ENCODE results near the gene NEU3.
A peak's percentile ranks its signal among the peaks of the same experiment; 100 is the strongest.

Gene NEU3

DNA sequence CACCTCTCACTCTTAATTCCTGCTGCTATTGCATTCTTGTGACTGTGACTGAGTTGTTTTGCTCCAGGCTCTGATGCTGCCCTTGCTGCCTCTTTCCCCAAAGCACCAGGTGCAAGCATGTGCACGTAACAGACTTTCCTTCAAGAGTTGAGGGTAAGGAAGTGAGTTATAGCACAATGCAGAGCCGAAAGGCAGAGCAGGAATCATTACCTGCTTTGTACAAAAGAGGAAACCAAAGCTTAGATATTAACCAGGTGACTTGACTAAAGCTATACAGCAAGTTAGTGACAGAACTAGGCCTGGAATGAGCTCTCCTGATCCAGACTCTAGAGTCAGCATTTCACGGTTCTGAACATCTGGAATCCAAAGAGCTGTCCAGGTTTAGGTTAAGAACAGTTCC, 33.6 kb downstream of the NEU3 start:
- no peaks in the 10 kb centered on the region for H3K4me1 ChIP-seq (ENCODE audit: insufficient read depth, poor library complexity, severe bottlenecking)
- DNase-seq (ENCODE audit: low spot score) (no peak), ATAC-seq (ENCODE audit: low read depth) (no peak)
- no peaks in the 10 kb centered on the region for H3K9me3 ChIP-seq (ENCODE audit: severe bottlenecking)
- no peak overlapping the region for H3K4me3 ChIP-seq (ENCODE audit: severe bottlenecking)
- TF ChIP-seq, protein P1, sequence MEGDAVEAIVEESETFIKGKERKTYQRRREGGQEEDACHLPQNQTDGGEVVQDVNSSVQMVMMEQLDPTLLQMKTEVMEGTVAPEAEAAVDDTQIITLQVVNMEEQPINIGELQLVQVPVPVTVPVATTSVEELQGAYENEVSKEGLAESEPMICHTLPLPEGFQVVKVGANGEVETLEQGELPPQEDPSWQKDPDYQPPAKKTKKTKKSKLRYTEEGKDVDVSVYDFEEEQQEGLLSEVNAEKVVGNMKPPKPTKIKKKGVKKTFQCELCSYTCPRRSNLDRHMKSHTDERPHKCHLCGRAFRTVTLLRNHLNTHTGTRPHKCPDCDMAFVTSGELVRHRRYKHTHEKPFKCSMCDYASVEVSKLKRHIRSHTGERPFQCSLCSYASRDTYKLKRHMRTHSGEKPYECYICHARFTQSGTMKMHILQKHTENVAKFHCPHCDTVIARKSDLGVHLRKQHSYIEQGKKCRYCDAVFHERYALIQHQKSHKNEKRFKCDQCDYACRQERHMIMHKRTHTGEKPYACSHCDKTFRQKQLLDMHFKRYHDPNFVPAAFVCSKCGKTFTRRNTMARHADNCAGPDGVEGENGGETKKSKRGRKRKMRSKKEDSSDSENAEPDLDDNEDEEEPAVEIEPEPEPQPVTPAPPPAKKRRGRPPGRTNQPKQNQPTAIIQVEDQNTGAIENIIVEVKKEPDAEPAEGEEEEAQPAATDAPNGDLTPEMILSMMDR (IDR thresholded peaks at IDR 0.05; ENCODE audit: poor library complexity, severe bottlenecking) = no peak
- H3K36me3 ChIP-seq (ENCODE audit: low read depth) = no peaks in the 10 kb centered on the region
- no peaks in the 10 kb centered on the region for H3K27me3 ChIP-seq (ENCODE audit: insufficient read depth, poor library complexity, severe bottlenecking)
- H3K27ac ChIP-seq (ENCODE audit: poor library complexity, severe bottlenecking) = no peak overlapping the region

DNA sequence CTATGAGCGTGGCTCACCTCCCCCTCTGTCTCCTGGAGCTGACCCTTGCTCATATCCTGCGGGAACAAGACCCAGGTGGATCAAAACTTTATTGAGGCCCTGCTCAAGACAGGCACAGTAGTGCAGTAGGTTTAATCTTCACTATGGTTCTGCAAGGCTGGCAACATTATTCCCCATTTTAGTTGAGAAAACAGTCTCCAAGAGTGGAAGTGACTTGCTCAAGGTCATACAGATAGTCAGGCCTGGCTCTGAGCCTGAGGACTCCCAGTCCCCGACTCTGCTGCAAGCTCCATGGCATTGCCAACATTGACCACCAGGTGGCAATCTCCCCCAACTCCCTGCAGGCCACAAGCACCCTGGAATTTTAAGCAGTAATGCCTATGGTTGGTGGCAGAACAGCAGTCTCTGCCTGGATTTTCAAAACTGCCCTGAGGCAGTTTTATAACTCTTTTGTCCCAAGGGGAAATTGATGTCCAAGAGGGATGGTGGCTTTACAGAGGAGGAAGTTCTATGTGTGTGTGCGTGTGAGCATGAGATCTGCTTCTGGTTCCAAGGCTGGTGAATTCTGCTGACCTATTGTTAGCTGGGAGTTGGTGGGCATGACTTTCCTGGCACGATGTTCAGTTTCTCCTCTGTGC, 34.1 kb downstream of the NEU3 start:
- H3K27me3 ChIP-seq (ENCODE audit: insufficient read depth, poor library complexity, severe bottlenecking) = no peaks in the 10 kb centered on the region
- H3K27ac ChIP-seq (ENCODE audit: poor library complexity, severe bottlenecking) = no peak overlapping the region
- TF ChIP-seq, protein P1 (IDR thresholded peaks at IDR 0.05; ENCODE audit: poor library complexity, severe bottlenecking) = peak; percentile 89
- peak; percentile 89 for ATAC-seq (ENCODE audit: low read depth)
- no peaks in the 10 kb centered on the region for H3K36me3 ChIP-seq (ENCODE audit: low read depth)
- no peaks in the 10 kb centered on the region for H3K4me1 ChIP-seq (ENCODE audit: insufficient read depth, poor library complexity, severe bottlenecking)
- H3K4me3 ChIP-seq (ENCODE audit: severe bottlenecking) = no peak overlapping the region
- DNase-seq (ENCODE audit: low spot score) = no peak
- no peaks in the 10 kb centered on the region for H3K9me3 ChIP-seq (ENCODE audit: severe bottlenecking)

DNA sequence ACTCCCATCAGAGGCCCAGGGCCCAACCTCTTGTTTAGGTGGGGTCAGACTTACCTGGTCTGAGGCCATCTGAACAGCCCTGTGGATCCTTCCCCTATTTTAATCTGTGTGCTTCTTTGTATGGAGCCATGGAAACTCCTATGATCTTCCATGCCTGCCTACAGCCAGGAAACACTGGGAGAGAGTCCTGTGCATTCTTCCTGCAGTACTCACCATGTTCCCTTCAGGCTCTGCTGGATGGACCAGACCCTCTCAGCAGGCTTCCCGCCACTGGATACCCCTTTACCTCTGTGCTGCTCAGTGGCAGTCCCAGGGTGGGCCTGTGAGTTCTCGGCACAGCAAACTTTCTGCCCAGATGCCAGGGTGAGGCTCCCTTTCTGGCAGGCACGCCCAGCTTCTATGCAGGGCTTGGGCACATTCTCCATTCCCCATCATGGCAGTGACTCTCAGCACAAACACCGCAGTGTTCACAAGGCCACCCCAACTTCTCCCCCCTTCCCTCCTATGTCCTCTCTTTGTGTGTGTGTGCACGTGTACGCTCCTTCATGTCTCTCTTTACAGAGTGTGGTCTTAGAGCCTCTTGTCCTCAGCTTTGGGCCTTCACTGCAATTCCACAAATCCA, 34.8 kb downstream of the NEU3 start:
- H3K4me1 ChIP-seq (ENCODE audit: insufficient read depth, poor library complexity, severe bottlenecking) = no peaks in the 10 kb centered on the region
- H3K27ac ChIP-seq (ENCODE audit: poor library complexity, severe bottlenecking) = no peak overlapping the region
- H3K4me3 ChIP-seq (ENCODE audit: severe bottlenecking) = no peak overlapping the region
- ATAC-seq (ENCODE audit: low read depth) (no peak), DNase-seq (ENCODE audit: low spot score) (no peak)
- H3K9me3 ChIP-seq (ENCODE audit: severe bottlenecking) = no peaks in the 10 kb centered on the region
- no peaks in the 10 kb centered on the region for H3K27me3 ChIP-seq (ENCODE audit: insufficient read depth, poor library complexity, severe bottlenecking)
- no peaks in the 10 kb centered on the region for H3K36me3 ChIP-seq (ENCODE audit: low read depth)
- TF ChIP-seq, protein P1 (IDR thresholded peaks at IDR 0.05; ENCODE audit: poor library complexity, severe bottlenecking) = no peak

DNA sequence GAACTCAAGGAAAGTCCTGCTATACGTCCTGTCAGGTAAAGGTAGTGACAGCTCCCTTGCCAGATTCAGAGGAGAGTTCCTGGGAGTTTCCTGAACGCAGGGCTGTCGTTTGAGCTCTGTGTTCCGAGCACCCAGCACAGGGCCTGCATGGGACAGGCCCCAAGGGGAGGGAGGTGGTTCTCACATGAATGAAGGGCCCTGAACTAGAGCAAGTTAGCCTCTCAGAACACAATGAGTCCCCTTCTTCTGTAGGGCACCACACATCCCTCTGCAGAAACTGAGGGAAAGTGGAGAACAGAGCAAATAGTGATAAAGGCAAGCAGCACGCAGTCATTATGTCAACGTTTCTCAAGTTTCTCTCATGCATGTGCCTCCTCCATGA, 35.3 kb downstream of the NEU3 start:
- H3K4me3 ChIP-seq (ENCODE audit: severe bottlenecking) = no peak overlapping the region
- DNase-seq (ENCODE audit: low spot score) = no peak
- no peaks in the 10 kb centered on the region for H3K27me3 ChIP-seq (ENCODE audit: insufficient read depth, poor library complexity, severe bottlenecking)
- H3K36me3 ChIP-seq (ENCODE audit: low read depth) = no peaks in the 10 kb centered on the region
- ATAC-seq (ENCODE audit: low read depth) = no peak
- TF ChIP-seq, protein P1 (IDR thresholded peaks at IDR 0.05; ENCODE audit: poor library complexity, severe bottlenecking) = no peak
- no peaks in the 10 kb centered on the region for H3K9me3 ChIP-seq (ENCODE audit: severe bottlenecking)
- no peak overlapping the region for H3K27ac ChIP-seq (ENCODE audit: poor library complexity, severe bottlenecking)
- H3K4me1 ChIP-seq (ENCODE audit: insufficient read depth, poor library complexity, severe bottlenecking) = no peaks in the 10 kb centered on the region

DNA sequence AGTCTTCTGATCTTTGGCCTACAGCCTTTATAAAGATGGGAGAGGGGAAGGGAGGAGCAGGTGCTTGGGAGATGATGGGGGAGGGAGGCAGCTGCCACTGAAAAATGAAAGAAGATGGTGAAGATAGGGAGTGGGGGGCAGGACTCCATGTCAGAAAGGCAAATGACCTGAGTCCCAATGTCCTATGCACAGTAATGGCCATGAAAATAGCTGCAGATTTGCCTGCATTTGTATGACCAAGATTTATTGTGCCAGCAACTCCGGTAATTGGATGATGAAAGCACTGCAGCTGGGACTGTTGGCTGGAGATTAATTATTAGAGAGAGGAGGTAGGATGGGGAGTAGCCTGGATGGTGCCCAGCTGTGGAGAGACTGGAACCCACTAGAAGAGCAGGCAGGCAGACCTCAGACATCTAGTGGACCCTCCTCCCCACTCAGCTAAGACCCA, 36.1 kb downstream of the NEU3 start:
- TF ChIP-seq, protein P1 (IDR thresholded peaks at IDR 0.05; ENCODE audit: poor library complexity, severe bottlenecking) = no peak
- DNase-seq (ENCODE audit: low spot score) (no peak), ATAC-seq (ENCODE audit: low read depth) (no peak)
- Histone ChIP-seq H3K27me3 (ENCODE audit: insufficient read depth, poor library complexity, severe bottlenecking) (no peaks in the 10 kb centered on the region), H3K4me3 (ENCODE audit: severe bottlenecking) (no peak overlapping the region), H3K4me1 (ENCODE audit: insufficient read depth, poor library complexity, severe bottlenecking) (no peaks in the 10 kb centered on the region), H3K27ac (ENCODE audit: poor library complexity, severe bottlenecking) (no peak overlapping the region), H3K9me3 (ENCODE audit: severe bottlenecking) (no peaks in the 10 kb centered on the region), H3K36me3 (ENCODE audit: low read depth) (no peaks in the 10 kb centered on the region)
